Cardiac septum (tissue), 1 donor: ENCODE measurements around the gene MIPEP. TPM values are rescaled to one million over a fixed set of nuclear protein-coding genes. Genes with fewer than 3 reads are reported as not detected.

ENCODE experiments used
- DNase-seq: peaks from one replicate; pipeline ENCODE4 v3.0.0-alpha.2; 2020; ENCODE audit warnings: low spot score
- intact Hi-C: fragments of 100-400 bp; cut with DNase I; formaldehyde crosslinking; loops from one replicate; pipeline ENCODE4 v1.14.0; 2022
- total RNA-seq: library from RNA; stranded (reverse); fragmentation: NEBNext Ultra II Directional; extraction: Animal tissue kit (Norgen Biotek cat#: 25700); gene quantifications from one replicate; pipeline ENCODE4 v1.2.1, GENCODE V29; 2021
- donor health status: DM: no; HTN: no; CAD: no.

The MIPEP gene
- total RNA-seq, 1 donor from 2014 or later, result 30.4 TPM

DNA sequence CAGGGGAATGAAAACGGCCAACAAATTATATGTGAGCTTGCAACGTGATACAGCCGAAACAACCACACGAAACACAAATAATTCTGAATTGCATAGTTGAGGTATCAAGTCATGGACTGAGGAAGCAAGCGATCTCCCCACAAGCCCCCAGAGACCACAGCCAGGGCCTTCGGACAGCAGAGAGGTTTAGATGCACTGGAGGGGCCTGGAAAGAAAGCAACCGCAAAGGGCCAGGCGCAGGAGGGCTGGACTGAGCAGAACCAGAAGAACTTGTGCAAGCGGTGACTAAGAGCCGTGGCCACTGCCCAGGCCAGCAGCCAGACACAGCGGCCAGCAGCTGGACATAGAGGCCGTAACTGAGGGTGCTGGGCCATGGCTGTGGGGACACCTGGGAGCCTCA, 187.6 kb downstream of the MIPEP start:
- peak; percentile 85 for DNase-seq
- intact Hi-C loops, result loop anchor here (5.0 to 10.0 kb wide), 3 partner anchors 44 to 327 kb away; no protein-coding TSS in a partner anchor

DNA sequence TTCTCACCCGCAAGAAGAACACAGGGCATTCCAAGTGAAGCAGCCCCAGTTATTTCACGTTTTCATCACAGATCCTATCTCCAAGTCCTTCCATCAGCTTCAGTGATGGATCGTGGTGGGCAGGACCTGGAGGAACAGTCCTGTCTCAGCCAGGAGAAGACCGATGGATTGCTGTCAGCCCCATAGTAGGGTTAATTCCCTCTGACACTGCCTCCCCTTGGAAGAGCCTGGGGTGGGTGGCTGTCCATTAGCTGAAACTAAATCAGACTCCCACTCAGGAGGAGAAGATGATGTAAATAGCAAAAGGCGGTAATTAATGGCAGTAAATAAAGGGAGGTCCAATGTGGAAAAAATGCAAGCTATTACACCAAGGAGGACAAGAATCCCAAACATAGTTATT, 188.0 kb downstream of the MIPEP start:
- no peak for DNase-seq
- intact Hi-C loops, result loop anchor here (5.0 to 10.0 kb wide), 3 partner anchors 44 to 326 kb away; no protein-coding TSS in a partner anchor

DNA sequence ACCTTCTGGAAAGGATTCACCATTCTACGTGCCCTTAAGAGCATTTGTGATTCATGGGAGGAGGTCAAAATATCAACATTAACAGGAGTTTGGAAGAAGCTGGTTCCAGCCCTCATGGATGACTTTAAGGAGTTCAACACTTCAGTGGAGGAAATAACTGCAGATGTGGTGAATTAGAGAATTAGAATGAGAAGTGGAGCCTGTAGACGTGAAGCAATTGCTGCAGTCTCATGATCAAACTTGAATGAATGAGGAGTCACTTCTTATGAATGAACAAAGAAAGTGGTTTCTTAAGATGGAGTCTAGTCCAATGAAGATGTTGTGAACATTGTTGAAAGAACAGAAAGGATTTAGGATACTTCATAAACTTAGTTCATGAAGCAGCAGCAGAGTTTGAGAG, 189.9 kb downstream of the MIPEP start:
- no peak for DNase-seq
- intact Hi-C loops, result no loop called here

- no peak for DNase-seq
- intact Hi-C loops, result no loop called here
These were observed 191.4 kb downstream of the MIPEP start for GRCh38 chr13:23697772-23698313.

GRCh38 chr13:23696610-23697009, 192.6 kb downstream of the MIPEP start:
- intact Hi-C loops, result no loop called here
- DNase-seq, result no peak

DNA sequence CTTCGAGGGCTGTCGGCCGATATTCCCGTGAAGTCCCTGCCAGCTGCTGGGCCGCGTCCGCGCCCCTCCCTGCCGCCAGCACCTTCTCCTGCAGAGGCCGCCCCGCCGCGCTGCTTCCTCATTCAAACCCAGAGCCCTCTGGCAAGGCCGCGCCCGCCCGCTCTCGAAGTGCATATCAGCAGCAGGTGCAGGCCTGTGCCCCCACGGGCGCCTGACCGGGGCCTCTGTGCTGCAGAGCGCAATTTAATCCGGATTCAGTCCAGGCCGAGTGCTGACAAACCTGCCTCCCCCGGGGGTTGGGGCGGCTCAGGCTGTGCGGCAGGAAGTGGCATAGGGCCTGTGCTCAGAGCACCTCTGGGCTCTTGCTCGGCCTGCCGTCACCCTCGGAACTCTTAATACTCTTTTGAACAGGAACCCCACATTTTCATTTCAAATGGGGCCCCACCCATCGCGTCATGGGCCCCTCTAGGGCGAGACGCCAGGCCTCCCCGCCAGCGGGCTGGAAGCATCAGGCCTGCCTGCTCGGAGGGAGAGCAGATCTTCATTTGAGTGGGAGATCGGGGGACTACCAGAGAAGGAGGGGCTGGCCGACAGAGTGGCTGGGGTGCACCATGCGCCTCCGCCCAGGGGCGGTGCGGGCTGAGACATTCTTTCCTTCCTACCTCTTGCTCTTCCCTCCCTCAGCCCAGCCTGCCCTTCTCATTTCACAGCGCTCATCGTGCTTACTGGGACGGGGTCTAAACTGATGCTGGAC, 193.3 kb downstream of the MIPEP start:
- intact Hi-C loops, result no loop called here
- no peak for DNase-seq

GRCh38 chr13:23695196-23695595, 194.0 kb downstream of the MIPEP start:
- DNase-seq, result no peak
- intact Hi-C loops, result no loop called here

GRCh38 chr13:23692816-23693215, 196.4 kb downstream of the MIPEP start:
- DNase-seq, result no peak
- intact Hi-C loops, result no loop called here

- intact Hi-C loops, result no loop called here
- no peak for DNase-seq
These were observed 198.5 kb downstream of the MIPEP start for GRCh38 chr13:23690668-23691067.

- intact Hi-C loops, result no loop called here
- no peak for DNase-seq
These were observed 200.9 kb downstream of the MIPEP start for GRCh38 chr13:23688336-23688735.

GRCh38 chr13:23687614-23688013, 201.6 kb downstream of the MIPEP start:
- intact Hi-C loops, result no loop called here
- DNase-seq, result no peak

DNA sequence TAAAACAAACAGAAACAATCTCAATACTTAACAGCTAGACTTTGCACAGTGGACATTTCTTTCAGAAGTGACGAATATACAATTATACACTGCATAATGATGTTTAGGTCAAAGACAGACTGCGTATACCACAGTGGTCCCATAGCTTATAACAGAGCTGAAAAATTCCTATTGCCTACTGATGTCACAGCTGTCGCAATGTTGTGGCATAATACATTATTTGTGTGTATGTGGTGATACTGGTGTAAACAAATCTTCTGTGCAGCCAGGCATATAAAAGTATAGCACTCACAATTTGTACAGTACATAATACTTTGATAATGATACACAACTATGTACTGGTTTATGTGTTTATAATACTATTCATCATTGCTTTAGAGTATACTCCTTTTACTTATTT, 202.3 kb downstream of the MIPEP start:
- intact Hi-C loops, result no loop called here
- DNase-seq, result no peak

DNA sequence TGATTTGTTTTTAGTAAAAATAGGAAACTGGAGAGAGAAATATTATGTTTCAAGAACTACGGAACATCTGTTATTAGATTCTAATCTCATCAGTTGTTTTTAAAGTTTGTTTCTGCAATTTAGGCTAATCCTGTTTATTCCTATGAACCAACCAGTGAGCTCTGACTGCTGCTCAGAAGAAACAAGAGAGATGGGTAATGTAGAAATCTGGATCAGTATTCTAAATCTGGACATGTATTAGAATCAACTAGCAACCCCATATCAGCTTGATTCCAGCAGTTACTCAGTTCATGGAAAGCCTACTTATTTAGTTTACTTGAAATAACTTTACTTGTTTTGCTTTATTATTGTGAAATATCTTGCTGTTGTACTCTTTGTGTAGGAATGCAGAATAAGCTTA, 203.8 kb downstream of the MIPEP start:
- intact Hi-C loops, result no loop called here
- DNase-seq, result no peak

DNA sequence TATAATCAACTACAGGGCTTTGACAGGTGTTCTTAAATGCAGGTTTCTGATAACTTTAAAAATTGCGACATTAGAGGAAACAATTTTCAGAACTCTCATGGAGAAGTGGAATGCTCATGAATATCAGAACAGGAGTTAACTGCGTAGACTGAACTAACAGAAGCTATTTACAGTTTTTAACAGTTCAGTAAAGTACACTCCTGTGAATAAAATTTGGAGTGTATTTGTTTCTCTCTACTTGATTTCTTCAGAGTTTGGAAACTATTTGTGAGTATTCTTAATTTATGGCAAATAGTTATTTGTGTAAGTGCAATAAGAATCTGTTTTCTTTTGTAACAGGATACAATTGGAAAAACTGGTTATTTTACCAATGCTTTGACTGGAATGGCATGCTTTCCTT, 204.6 kb downstream of the MIPEP start:
- intact Hi-C loops, result no loop called here
- no peak for DNase-seq

GRCh38 chr13:23683084-23683483, 206.1 kb downstream of the MIPEP start:
- DNase-seq, result no peak
- intact Hi-C loops, result no loop called here

GRCh38 chr13:23680845-23681669, 208.1 kb downstream of the MIPEP start:
- intact Hi-C loops, result no loop called here
- DNase-seq, result no peak

Other genes starting within 250 kb of the MIPEP start
- gene C1QTNF9B, start 8.1 kb upstream of the MIPEP start, total RNA-seq, result 0.48 TPM